BLaER1 (cell line): ENCODE measurements around the gene PRKCE.

Experiments
- H3K27ac ChIP-seq: shearing (Covaris generic); formaldehyde crosslinking; 2 replicates; pipeline ENCODE4 v1.8.1; 2022
- H3K27me3 ChIP-seq: shearing (Covaris generic); formaldehyde crosslinking; 2 replicates; pipeline ENCODE4 v1.8.1; 2022
- H3K36me3 ChIP-seq: shearing (Covaris generic); formaldehyde crosslinking; 2 replicates; pipeline ENCODE4 v1.8.1; 2022
- H3K4me1 ChIP-seq: shearing (Covaris generic); formaldehyde crosslinking; 2 replicates; pipeline ENCODE4 v1.8.1; 2022
- H3K4me2 ChIP-seq: shearing (Covaris generic); formaldehyde crosslinking; 2 replicates; pipeline ENCODE4 v1.8.1; 2022
- H3K4me3 ChIP-seq: shearing (Covaris generic); formaldehyde crosslinking; 2 replicates; pipeline ENCODE4 v1.8.1; 2022
- H3K9ac ChIP-seq: shearing (Covaris generic); formaldehyde crosslinking; 2 replicates; pipeline ENCODE4 v1.8.1; 2022
- H3K9me3 ChIP-seq: shearing (Covaris generic); formaldehyde crosslinking; 2 replicates; pipeline ENCODE4 v1.8.1; 2022
- H4K20me1 ChIP-seq: shearing (Covaris generic); formaldehyde crosslinking; 2 replicates; pipeline ENCODE4 v1.8.1; 2022
- Cebpa-rat ChIP-seq: shearing (Covaris generic); IDR thresholded peaks from 2 replicates; pipeline ENCODE4 v1.8.1; 2022

PRKCE gene

GRCh38 chr2:46042711-46043110, 391.2 kb downstream of the PRKCE start:
- H3K4me2 ChIP-seq: no peak overlapping the region

GRCh38 chr2:46045888-46046287, 394.4 kb downstream of the PRKCE start:
- no peak overlapping the region for H3K9ac ChIP-seq
- H3K9me3 ChIP-seq: no peaks in the 10 kb centered on the region
- no peak overlapping the region for H3K4me3 ChIP-seq
- peaks cover 99% of the 10 kb centered on the region for H3K36me3 ChIP-seq
- TF ChIP-seq Cebpa-rat: no peak
- H3K27me3 ChIP-seq: no peaks in the 10 kb centered on the region
- H3K27ac ChIP-seq: no peak overlapping the region
- H4K20me1 ChIP-seq: 0 out of 2 replicates have a peak, but pooled peaks cover 12% of the 10 kb centered on the region
- no peaks in the 10 kb centered on the region for H3K4me1 ChIP-seq
- H3K4me2 ChIP-seq: no peak overlapping the region

More at GRCh38 chr2:46042711-46043110, 391.2 kb downstream of the PRKCE start:
- H3K36me3 ChIP-seq: peaks cover 99% of the 10 kb centered on the region
- H4K20me1 ChIP-seq: 0 out of 2 replicates have a peak, but pooled peaks cover 12% of the 10 kb centered on the region
- no peak for TF ChIP-seq Cebpa-rat
- no peaks in the 10 kb centered on the region for H3K4me1 ChIP-seq
- no peak overlapping the region for H3K27ac ChIP-seq
- no peaks in the 10 kb centered on the region for H3K9me3 ChIP-seq
- H3K27me3 ChIP-seq: no peaks in the 10 kb centered on the region
- no peak overlapping the region for H3K9ac ChIP-seq
- no peak overlapping the region for H3K4me3 ChIP-seq

- Histone ChIP-seq H4K20me1 (0 out of 2 replicates have a peak, but pooled peaks cover 10% of the 10 kb centered on the region), H3K9ac (no peak overlapping the region), H3K36me3 (peaks cover 97% of the 10 kb centered on the region), H3K27ac (no peak overlapping the region), H3K4me3 (no peak overlapping the region), H3K4me2 (no peak overlapping the region), H3K9me3 (no peaks in the 10 kb centered on the region), H3K4me1 (no peaks in the 10 kb centered on the region), H3K27me3 (no peaks in the 10 kb centered on the region)
- no peak for TF ChIP-seq Cebpa-rat
Measured at GRCh38 chr2:46047290-46047689, 395.8 kb downstream of the PRKCE start.

GRCh38 chr2:46048693-46049092, 397.2 kb downstream of the PRKCE start:
- no peak overlapping the region for H3K27ac ChIP-seq
- H3K4me2 ChIP-seq: no peak overlapping the region
- H3K9me3 ChIP-seq: no peaks in the 10 kb centered on the region
- H4K20me1 ChIP-seq: 0 out of 2 replicates have a peak, but pooled peaks cover 5% of the 10 kb centered on the region
- peaks cover 99% of the 10 kb centered on the region for H3K36me3 ChIP-seq
- H3K27me3 ChIP-seq: no peaks in the 10 kb centered on the region
- no peak overlapping the region for H3K4me3 ChIP-seq
- H3K4me1 ChIP-seq: no peaks in the 10 kb centered on the region
- no peak for TF ChIP-seq Cebpa-rat
- H3K9ac ChIP-seq: no peak overlapping the region

GRCh38 chr2:46050027-46050426, 398.6 kb downstream of the PRKCE start:
- H3K4me1 ChIP-seq: no peaks in the 10 kb centered on the region
- H3K27me3 ChIP-seq: no peaks in the 10 kb centered on the region
- no peak for TF ChIP-seq Cebpa-rat
- no peaks in the 10 kb centered on the region for H4K20me1 ChIP-seq
- peaks cover 99% of the 10 kb centered on the region for H3K36me3 ChIP-seq
- H3K4me2 ChIP-seq: no peak overlapping the region
- no peaks in the 10 kb centered on the region for H3K9me3 ChIP-seq
- no peak overlapping the region for H3K9ac ChIP-seq
- H3K27ac ChIP-seq: no peak overlapping the region
- H3K4me3 ChIP-seq: no peak overlapping the region

GRCh38 chr2:46050489-46050888, 399.0 kb downstream of the PRKCE start:
- Histone ChIP-seq H3K36me3 (peaks cover 99% of the 10 kb centered on the region), H3K4me1 (no peaks in the 10 kb centered on the region), H3K27ac (no peak overlapping the region), H3K9me3 (no peaks in the 10 kb centered on the region), H4K20me1 (no peaks in the 10 kb centered on the region), H3K9ac (no peak overlapping the region), H3K4me3 (no peak overlapping the region), H3K4me2 (no peak overlapping the region), H3K27me3 (no peaks in the 10 kb centered on the region)
- TF ChIP-seq Cebpa-rat: no peak

GRCh38 chr2:46051085-46051484, 399.6 kb downstream of the PRKCE start:
- no peaks in the 10 kb centered on the region for H4K20me1 ChIP-seq
- peaks cover 99% of the 10 kb centered on the region for H3K36me3 ChIP-seq
- no peak overlapping the region for H3K4me2 ChIP-seq
- no peaks in the 10 kb centered on the region for H3K9me3 ChIP-seq
- no peak for TF ChIP-seq Cebpa-rat
- no peaks in the 10 kb centered on the region for H3K27me3 ChIP-seq
- no peaks in the 10 kb centered on the region for H3K4me1 ChIP-seq
- H3K27ac ChIP-seq: no peak overlapping the region
- no peak overlapping the region for H3K9ac ChIP-seq
- H3K4me3 ChIP-seq: no peak overlapping the region

GRCh38 chr2:46053564-46053963, 402.1 kb downstream of the PRKCE start:
- Histone ChIP-seq H3K4me3 (no peak overlapping the region), H3K27me3 (no peaks in the 10 kb centered on the region), H3K9ac (no peak overlapping the region), H3K4me1 (no peaks in the 10 kb centered on the region), H3K4me2 (no peak overlapping the region), H3K9me3 (no peaks in the 10 kb centered on the region), H3K36me3 (peaks cover 96% of the 10 kb centered on the region), H4K20me1 (no peaks in the 10 kb centered on the region), H3K27ac (no peak overlapping the region)
- TF ChIP-seq Cebpa-rat: no peak

- H3K36me3 ChIP-seq: peaks cover 82% of the 10 kb centered on the region
- H3K27me3 ChIP-seq: no peaks in the 10 kb centered on the region
- H3K4me1 ChIP-seq: no peaks in the 10 kb centered on the region
- H4K20me1 ChIP-seq: peaks cover 11% of the 10 kb centered on the region; the same call in 1 of the 2 replicates
- TF ChIP-seq Cebpa-rat: no peak
- H3K9me3 ChIP-seq: no peaks in the 10 kb centered on the region
- H3K9ac ChIP-seq: no peak overlapping the region
- H3K27ac ChIP-seq: no peak overlapping the region
- no peak overlapping the region for H3K4me2 ChIP-seq
- H3K4me3 ChIP-seq: no peak overlapping the region
Measured at GRCh38 chr2:46056541-46056940, 405.1 kb downstream of the PRKCE start.

- Histone ChIP-seq H3K9ac (no peak overlapping the region), H3K4me1 (peaks cover 12% of the 10 kb centered on the region), H3K4me2 (no peak overlapping the region), H3K4me3 (no peak overlapping the region), H3K27ac (no peak overlapping the region), H3K36me3 (peaks cover 79% of the 10 kb centered on the region), H3K27me3 (no peaks in the 10 kb centered on the region), H4K20me1 (peaks cover 11% of the 10 kb centered on the region; the same call in 1 of the 2 replicates), H3K9me3 (no peaks in the 10 kb centered on the region)
- no peak for TF ChIP-seq Cebpa-rat
Measured at GRCh38 chr2:46058140-46058539, 406.7 kb downstream of the PRKCE start.
